Measurements from ENCODE around the gene ARHGAP15. TPM values are rescaled to one million over a fixed set of nuclear protein-coding genes. Genes with fewer than 3 reads are reported as not detected.

Gene ARHGAP15
- total RNA-seq, 1 donor from 2014 or later, result 18.5 TPM

DNA sequence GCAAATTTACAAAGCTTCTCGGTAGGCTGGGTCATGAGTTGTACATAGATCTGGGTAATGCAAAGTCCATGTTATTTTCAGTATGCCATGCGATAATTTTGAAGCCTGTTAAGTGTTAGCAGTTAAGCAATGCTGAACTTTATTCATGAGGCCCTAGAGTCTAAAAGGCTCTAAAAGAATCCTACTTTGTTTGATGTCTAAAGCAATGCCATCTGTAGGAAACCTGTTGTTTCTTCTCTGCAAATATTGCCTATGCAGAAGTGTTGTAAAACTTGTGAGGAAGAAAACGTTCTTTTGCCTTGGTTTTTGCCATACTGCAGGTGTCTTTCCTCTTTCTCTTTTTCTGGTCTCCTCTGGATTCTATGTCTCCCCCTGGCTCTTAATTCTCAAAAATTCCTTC, 9.1 kb downstream of the ARHGAP15 start:
- DNase-seq (no peak), ATAC-seq (no peak)
- Histone ChIP-seq H3K9me3 (no peaks in the 10 kb centered on the region), H3K4me3 (no peak overlapping the region), H3K27ac (no peak overlapping the region), H3K36me3 (no peaks in the 10 kb centered on the region), H3K27me3 (ENCODE audit: low read depth) (no peaks in the 10 kb centered on the region), H3K4me1 (peaks cover 9% of the 10 kb centered on the region)
- no peak for TF ChIP-seq CTCF (IDR thresholded peaks at IDR 0.05)
- intact Hi-C loops (cut with DNase I), result no loop called here

DNA sequence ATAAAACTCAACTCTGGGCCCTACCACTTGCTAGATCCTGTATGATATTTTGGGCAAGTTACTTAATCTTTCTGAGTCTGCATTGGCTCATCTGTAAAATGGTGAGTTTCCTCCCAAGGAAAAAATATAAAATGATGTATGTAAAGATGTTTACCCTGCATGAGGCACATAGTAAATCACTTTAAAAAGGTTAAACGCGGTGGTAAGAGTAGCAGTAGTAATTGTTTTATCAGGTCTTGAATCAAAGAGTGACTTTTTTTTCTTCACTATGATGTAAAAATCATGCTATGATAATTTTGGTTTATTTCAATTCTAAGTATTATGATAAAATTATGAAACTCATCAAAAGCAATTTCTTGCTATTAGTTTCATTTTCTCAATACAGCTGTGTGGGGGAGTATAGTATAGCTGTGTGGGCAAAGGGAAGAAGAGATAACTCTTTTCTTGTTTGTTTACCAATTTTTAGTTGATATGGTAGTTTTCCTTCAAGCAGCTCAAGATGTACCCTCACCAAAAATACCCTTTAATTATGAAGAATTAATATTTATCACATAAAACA, 10.7 kb downstream of the ARHGAP15 start:
- Histone ChIP-seq H3K27ac (no peak overlapping the region), H3K9me3 (no peaks in the 10 kb centered on the region), H3K36me3 (no peaks in the 10 kb centered on the region), H3K27me3 (ENCODE audit: low read depth) (no peaks in the 10 kb centered on the region), H3K4me3 (no peak overlapping the region), H3K4me1 (peaks cover 9% of the 10 kb centered on the region)
- intact Hi-C loops (cut with DNase I), result no loop called here
- ATAC-seq (no peak), DNase-seq (no peak)
- no peak for TF ChIP-seq CTCF (IDR thresholded peaks at IDR 0.05)

DNA sequence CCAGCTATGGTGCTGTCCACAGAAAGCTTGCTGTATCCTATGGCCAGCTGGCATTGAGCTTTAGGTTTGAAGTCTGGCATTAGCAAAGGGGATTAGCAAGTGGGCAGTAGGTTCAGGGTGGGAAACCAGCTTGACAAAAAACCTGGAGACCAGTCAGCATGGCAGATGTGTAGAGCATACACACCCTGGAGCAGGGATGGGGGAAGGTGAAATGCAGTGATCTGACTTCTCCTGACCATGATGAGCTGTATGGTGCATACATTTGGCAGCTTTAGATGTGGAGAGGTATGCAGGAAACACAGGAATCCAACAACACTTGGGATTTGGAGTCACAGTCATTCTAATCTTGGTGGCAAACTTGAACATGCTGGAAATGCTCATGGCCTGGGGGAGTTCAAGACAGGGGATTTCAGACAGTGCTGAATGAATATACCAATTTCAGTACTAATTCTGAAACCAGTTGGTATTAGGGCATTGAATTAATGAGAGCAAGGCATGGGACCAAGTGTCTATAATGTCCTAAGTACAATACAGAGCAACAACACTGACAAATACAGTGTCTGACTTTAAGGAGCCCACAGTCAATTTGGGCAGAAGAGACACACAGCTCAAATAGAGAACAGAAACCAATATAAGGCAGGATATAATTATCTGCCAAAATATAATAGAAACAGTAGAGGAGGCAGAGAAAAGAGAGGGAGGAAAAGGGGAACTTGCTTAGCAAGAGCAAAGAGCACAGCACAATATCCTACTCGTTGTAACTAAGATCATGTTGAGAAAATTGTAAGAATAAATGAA, 11.8 kb downstream of the ARHGAP15 start:
- DNase-seq (no peak), ATAC-seq (peak; percentile 59 to 71)
- H3K4me3 ChIP-seq, result no peak overlapping the region
- peak overlapping the region; percentile 10 for H3K27ac ChIP-seq
- no peaks in the 10 kb centered on the region for H3K27me3 ChIP-seq (ENCODE audit: low read depth)
- peaks cover 9% of the 10 kb centered on the region for H3K4me1 ChIP-seq
- H3K9me3 ChIP-seq, result no peaks in the 10 kb centered on the region
- TF ChIP-seq CTCF (IDR thresholded peaks at IDR 0.05), result no peak
- no peaks in the 10 kb centered on the region for H3K36me3 ChIP-seq
- intact Hi-C loops (cut with DNase I), result no loop called here

- Histone ChIP-seq H3K9me3 (no peaks in the 10 kb centered on the region), H3K4me1 (peaks cover 9% of the 10 kb centered on the region), H3K27ac (no peak overlapping the region), H3K27me3 (ENCODE audit: low read depth) (no peaks in the 10 kb centered on the region), H3K4me3 (no peak overlapping the region), H3K36me3 (no peaks in the 10 kb centered on the region)
- no peak for TF ChIP-seq CTCF (IDR thresholded peaks at IDR 0.05)
- no peak for ATAC-seq
- intact Hi-C loops (cut with DNase I), result no loop called here
- DNase-seq, result no peak
These were observed 13.4 kb downstream of the ARHGAP15 start for GRCh38 chr2:143142598-143142997.

GRCh38 chr2:143144813-143145455, 15.7 kb downstream of the ARHGAP15 start:
- H3K4me1 ChIP-seq, result peaks cover 9% of the 10 kb centered on the region
- no peak for ATAC-seq

More at GRCh38 chr2:143144813-143145455, 15.7 kb downstream of the ARHGAP15 start:
- Histone ChIP-seq H3K27me3 (ENCODE audit: low read depth) (no peaks in the 10 kb centered on the region), H3K4me3 (no peak overlapping the region), H3K36me3 (no peaks in the 10 kb centered on the region), H3K9me3 (no peaks in the 10 kb centered on the region), H3K27ac (no peak overlapping the region)
- intact Hi-C loops (cut with DNase I), result no loop called here
- DNase-seq, result no peak
- TF ChIP-seq CTCF (IDR thresholded peaks at IDR 0.05), result no peak

Measured in lower lobe of right lung (tissue), 2 donors.